GM10266 (cell line): ENCODE data around the gene FOXO1.

Experiments
- DNase-seq: peaks from one replicate; pipeline ENCODE4 v3.0.0; 2012; ENCODE audit errors: extremely low spot score
- TF ChIP-seq, protein P1 (sequence below): IDR thresholded peaks from 2 replicates; pipeline ENCODE4 v1.5.1; 2012; ENCODE audit warnings: mild to moderate bottlenecking, low read depth; ENCODE audit not compliant: control insufficient read depth, insufficient read depth; ENCODE audit errors: missing control alignments

The FOXO1 gene

DNA sequence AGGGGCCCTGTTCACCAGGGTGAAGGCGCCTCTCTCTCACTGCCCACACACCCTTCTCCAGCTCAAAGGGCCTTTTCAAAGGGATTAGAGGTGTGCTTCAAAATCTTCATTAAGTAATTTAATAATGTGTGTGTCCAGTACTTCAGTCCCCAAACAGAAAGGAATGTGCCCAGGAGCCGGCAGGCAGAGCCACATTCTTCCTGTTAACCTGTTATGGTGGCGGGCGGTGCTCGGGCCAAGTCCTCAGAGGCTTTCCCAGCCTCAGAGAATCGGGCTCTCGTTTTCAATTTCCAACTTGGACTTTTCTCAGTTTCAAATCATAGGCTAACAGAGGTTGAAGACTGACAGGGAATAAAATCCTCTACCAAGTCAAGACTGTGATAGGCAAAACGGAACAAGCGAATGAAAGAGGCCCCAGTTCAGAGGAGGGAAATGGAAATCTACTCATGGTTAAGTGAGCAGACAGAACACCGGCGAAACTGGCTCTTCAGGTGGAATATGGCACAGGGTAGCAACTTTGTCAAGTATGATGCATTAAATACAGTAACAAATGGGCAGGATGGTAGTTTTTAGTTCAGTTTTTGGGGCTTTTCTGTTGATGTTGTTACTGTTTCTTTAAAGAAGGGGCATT is 68.6 kb downstream of the FOXO1 start:
- TF ChIP-seq, protein P1, sequence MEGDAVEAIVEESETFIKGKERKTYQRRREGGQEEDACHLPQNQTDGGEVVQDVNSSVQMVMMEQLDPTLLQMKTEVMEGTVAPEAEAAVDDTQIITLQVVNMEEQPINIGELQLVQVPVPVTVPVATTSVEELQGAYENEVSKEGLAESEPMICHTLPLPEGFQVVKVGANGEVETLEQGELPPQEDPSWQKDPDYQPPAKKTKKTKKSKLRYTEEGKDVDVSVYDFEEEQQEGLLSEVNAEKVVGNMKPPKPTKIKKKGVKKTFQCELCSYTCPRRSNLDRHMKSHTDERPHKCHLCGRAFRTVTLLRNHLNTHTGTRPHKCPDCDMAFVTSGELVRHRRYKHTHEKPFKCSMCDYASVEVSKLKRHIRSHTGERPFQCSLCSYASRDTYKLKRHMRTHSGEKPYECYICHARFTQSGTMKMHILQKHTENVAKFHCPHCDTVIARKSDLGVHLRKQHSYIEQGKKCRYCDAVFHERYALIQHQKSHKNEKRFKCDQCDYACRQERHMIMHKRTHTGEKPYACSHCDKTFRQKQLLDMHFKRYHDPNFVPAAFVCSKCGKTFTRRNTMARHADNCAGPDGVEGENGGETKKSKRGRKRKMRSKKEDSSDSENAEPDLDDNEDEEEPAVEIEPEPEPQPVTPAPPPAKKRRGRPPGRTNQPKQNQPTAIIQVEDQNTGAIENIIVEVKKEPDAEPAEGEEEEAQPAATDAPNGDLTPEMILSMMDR: no peak
- no peak for DNase-seq

DNA sequence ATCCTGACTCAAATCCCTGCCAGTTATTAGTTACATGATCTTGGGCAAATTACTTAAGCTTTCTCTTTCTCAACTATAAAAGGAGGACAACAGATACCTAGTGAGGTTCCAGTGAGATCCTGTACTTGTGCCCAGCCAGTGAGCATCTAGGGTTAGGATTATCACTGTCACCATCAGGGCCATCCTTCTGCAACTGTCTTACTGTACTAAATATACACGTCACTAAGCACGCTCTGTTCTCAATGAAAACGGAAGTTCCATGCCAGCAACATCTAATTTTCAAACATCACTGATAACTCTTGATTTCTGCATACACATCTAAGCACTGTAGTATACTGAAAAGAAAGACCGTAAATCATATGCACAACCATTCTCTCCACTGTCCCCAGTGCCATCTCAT is 70.0 kb downstream of the FOXO1 start:
- no peak for DNase-seq
- TF ChIP-seq, protein P1: no peak

DNA sequence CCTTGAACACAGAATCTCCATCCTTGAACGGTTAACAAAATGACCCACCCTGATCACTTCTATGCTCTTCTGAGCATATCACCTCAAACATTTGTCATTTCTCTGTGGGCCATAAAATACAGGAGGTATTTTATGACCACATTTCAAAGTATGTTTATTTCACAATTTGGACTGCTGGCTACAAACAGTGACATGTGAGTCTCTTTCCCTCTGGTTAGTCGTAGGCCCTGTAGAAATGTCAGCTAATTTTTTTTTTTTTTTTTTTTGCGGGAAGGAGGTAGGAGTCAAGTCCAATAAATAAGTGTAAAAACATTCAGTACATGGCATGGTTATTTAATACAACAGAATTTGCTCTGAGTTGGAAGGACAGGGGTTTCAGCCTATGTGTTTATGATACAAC is 70.7 kb downstream of the FOXO1 start:
- no peak for DNase-seq
- TF ChIP-seq, protein P1: no peak

DNA sequence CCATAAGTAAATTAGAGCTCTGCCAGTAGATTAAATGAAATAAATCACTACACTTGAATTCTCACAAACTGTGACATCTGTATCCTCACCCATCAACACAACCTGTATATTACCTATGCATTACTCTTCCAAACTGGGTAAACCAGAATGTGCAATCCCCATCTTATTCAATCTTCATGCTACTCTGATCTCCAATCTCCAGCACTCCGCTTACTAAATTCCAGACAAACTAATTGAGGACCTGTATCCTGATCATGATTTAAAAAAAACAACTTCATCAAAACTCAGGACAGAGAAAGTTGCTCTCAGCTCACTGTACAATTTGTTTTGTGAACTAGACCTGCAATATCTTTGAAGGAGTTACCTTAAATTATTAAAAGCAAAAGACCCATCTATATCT is 74.4 kb downstream of the FOXO1 start:
- DNase-seq: no peak
- TF ChIP-seq, protein P1: no peak

DNA sequence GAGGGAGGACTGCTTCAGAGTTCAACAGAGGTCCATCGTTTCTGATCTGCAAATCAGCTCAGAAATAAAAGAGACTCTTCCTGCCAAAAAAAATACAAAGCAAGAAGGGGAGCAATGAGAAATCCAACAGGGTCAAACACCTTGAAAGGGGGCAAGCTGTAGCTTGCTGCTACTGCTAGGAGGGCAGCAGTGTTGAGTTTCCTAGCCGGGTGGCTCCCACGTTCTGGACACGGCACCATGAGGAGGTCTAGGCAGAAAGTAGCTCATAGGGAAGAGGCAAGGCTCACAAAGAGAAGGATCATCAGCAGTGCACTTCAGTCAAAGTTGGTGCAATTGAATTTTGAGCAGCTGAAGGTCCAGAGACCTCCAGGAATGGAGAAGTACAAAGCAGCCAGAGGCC is 75.3 kb downstream of the FOXO1 start:
- TF ChIP-seq, protein P1: no peak
- no peak for DNase-seq

DNA sequence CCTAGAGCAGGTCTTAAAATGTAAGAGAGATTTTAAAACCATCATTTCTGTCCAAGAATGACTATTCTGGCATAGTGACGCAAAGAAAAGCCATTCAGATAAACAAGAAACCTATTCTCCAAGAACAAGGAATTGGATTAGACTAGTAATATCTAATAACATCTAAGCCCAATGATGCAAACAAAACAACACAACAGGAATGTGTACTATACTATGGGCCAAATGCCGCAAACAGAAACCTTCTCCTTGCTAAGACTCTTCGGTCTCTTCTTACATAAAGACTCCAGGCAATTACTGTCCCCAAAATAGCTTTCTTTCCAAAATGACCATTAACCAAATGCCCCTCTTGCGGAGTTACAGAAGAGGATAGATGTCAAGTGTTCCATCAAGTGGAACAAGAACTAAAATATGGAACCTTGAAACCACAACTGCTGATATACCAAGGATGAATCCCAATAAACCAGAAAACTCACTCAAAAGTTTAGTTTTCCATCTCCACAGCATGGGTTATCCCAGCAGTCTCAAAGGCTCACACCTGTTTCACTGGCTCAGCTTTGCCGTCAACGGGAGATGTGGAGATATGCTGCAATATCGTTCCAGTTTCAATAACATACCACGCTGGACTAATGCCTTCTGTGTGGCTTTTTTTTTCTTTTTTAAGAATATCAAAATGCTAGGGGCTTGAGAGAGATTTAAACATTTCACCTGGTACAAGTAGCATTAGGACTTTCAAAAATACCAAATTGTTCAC is 76.2 kb downstream of the FOXO1 start:
- no peak for DNase-seq
- TF ChIP-seq, protein P1: no peak
